HEK293T (cell line): Measurements from ENCODE around the gene CACNG1.

Source experiments
- CTCF ChIA-PET: fragments of 350-600 bp; formaldehyde crosslinking; extraction: SDS; loops from one replicate; lab custom pipeline; 2021; ENCODE audit warnings: antibody characterized with exemption, inconsistent platforms; lab: Yijun Ruan, JAX
- POLR2A ChIA-PET: fragments of 350-600 bp; formaldehyde crosslinking; extraction: SDS; loops from one replicate; lab custom pipeline; 2020; ENCODE audit warnings: antibody characterized with exemption, inconsistent platforms; lab: Yijun Ruan, JAX
- DNase-seq: peaks from one replicate; pipeline ENCODE4 v3.0.0; 2012; ENCODE audit warnings: mixed read lengths; ENCODE audit errors: extremely low spot score
- ARNT ChIP-seq: fragments of 450-650 bp; IDR thresholded peaks from 2 replicates; pipeline ENCODE4 v1.6.1; 2017; ENCODE audit warnings: mild to moderate bottlenecking
- BHLHE40 ChIP-seq: fragments of 450-650 bp; IDR thresholded peaks from 2 replicates; pipeline ENCODE4 v1.6.1; 2016; ENCODE audit warnings: mild to moderate bottlenecking, moderate library complexity, borderline replicate concordance
- CTBP1 ChIP-seq: fragments of 450-650 bp; IDR thresholded peaks from 2 replicates; pipeline ENCODE4 v1.6.1; 2016; ENCODE audit warnings: borderline replicate concordance
- ELF4 ChIP-seq: fragments of 450-650 bp; IDR thresholded peaks from 2 replicates; pipeline ENCODE4 v1.6.1; 2017; ENCODE audit warnings: antibody characterized with exemption
- FOXA1 ChIP-seq: fragments of 450-650 bp; IDR thresholded peaks from 2 replicates; pipeline ENCODE4 v1.6.1; 2016; ENCODE audit warnings: mild to moderate bottlenecking
- FOXK2 ChIP-seq: fragments of 450-650 bp; IDR thresholded peaks from 2 replicates; pipeline ENCODE4 v1.6.1; 2016; ENCODE audit warnings: mild to moderate bottlenecking
- FOXM1 ChIP-seq: fragments of 450-650 bp; IDR thresholded peaks from 2 replicates; pipeline ENCODE4 v1.6.1; 2017; ENCODE audit warnings: mild to moderate bottlenecking, borderline replicate concordance
- HDGF ChIP-seq: fragments of 450-650 bp; IDR thresholded peaks from 2 replicates; pipeline ENCODE4 v1.6.1; 2017; ENCODE audit warnings: antibody characterized with exemption, borderline replicate concordance
- L3MBTL2 ChIP-seq: fragments of 450-650 bp; conservative IDR thresholded peaks from 2 replicates; pipeline ENCODE4 v1.6.1; 2016; ENCODE audit warnings: mild to moderate bottlenecking
- LEF1 ChIP-seq: fragments of 450-650 bp; IDR thresholded peaks from 2 replicates; pipeline ENCODE4 v1.6.1; 2017; ENCODE audit warnings: mild to moderate bottlenecking, borderline replicate concordance
- NFRKB ChIP-seq: fragments of 450-650 bp; IDR thresholded peaks from 2 replicates; pipeline ENCODE4 v1.6.1; 2016; ENCODE audit warnings: mild to moderate bottlenecking, moderate library complexity
- SP1 ChIP-seq: fragments of 450-650 bp; IDR thresholded peaks from 2 replicates; pipeline ENCODE4 v1.6.1; 2017
- SUZ12 ChIP-seq: fragments of 450-650 bp; IDR thresholded peaks from 2 replicates; pipeline ENCODE4 v1.6.1; 2016; ENCODE audit warnings: mild to moderate bottlenecking
- TARDBP ChIP-seq: fragments of 450-650 bp; IDR thresholded peaks from 2 replicates; pipeline ENCODE4 v1.6.1; 2016
- ZNF384 ChIP-seq: fragments of 450-650 bp; IDR thresholded peaks from 2 replicates; pipeline ENCODE4 v1.6.1; 2016
- TF ChIP-seq, protein P1 (sequence below): fragments of 450-650 bp; IDR thresholded peaks from 2 replicates; pipeline ENCODE4 v1.6.1; 2016

CACNG1 gene

DNA sequence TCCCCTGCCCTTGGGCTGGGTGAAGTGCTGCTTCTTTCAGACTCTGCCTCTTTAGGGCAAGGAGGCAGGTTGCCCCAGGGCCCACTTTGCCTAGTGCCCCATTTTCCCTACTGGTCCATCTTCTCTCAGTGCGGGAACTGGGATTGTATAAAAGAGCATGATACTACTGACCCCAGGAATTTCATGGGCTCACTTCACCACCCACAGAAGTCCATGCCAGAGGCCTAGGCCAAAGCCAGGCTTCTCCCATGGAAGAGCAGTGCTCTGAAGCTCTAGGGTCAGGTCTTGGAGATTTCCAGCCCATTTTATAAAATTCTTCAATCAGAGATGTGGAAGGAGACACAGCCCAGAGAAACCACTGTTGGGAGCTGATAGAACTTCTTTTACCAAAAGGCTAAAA is 5.7 kb downstream of the CACNG1 start:
- TF ChIP-seq L3MBTL2 (no peak), FOXM1 (no peak), LEF1 (no peak), FOXA1 (no peak), ZNF384 (no peak), NFRKB (no peak), CTBP1 (no peak), SUZ12 (no peak), TARDBP (no peak), ELF4 (no peak), ARNT (no peak), BHLHE40 (no peak), FOXK2 (no peak), HDGF (no peak), SP1 (no peak)
- TF ChIP-seq, protein P1, sequence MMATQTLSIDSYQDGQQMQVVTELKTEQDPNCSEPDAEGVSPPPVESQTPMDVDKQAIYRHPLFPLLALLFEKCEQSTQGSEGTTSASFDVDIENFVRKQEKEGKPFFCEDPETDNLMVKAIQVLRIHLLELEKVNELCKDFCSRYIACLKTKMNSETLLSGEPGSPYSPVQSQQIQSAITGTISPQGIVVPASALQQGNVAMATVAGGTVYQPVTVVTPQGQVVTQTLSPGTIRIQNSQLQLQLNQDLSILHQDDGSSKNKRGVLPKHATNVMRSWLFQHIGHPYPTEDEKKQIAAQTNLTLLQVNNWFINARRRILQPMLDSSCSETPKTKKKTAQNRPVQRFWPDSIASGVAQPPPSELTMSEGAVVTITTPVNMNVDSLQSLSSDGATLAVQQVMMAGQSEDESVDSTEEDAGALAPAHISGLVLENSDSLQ: no peak
- CTCF ChIA-PET: no interaction called here
- POLR2A ChIA-PET: no interaction called here
- no peak for DNase-seq

DNA sequence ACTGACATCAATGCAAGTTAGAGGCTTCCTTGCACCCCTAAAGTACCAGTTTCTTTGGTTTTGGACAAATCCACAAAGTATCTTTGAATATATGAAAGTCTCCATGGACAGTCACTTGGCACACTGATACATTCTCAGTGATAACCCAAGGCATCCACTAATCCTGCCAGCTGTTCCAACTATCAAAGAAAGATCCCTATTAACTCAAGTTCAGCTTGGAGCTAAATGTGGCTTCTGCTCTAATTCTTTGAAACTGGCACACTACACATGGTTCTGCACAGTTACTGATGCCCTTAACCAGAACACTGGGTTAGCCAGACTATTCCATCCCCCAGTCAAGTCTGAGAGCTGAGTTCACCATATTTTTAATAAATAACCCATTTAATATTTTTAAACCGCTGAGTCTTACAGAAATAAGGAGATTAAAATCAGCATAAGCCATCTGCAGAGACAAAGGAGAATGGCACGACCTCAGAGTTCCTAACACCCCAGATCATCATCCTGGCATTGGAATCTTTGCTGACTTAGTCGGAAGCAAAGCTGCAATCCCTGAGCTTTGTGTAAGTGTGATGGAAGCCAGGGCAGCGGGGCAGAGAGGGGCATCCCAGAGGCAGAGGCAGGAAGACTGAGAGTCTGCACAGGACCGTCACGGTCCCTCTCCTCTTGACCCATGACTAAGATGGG is 6.3 kb downstream of the CACNG1 start:
- ChIA-PET POLR2A (no interaction called here), CTCF (no interaction called here)
- TF ChIP-seq TARDBP: no peak
- no peak for TF ChIP-seq CTBP1
- no peak for TF ChIP-seq LEF1
- no peak for TF ChIP-seq ZNF384
- TF ChIP-seq SUZ12: no peak
- no peak for TF ChIP-seq ELF4
- TF ChIP-seq HDGF: no peak
- no peak for TF ChIP-seq ARNT
- TF ChIP-seq, protein P1: no peak
- TF ChIP-seq FOXK2: no peak
- TF ChIP-seq FOXA1: no peak
- no peak for TF ChIP-seq L3MBTL2
- no peak for TF ChIP-seq BHLHE40
- no peak for TF ChIP-seq FOXM1
- no peak for TF ChIP-seq SP1
- no peak for TF ChIP-seq NFRKB
- no peak for DNase-seq

DNA sequence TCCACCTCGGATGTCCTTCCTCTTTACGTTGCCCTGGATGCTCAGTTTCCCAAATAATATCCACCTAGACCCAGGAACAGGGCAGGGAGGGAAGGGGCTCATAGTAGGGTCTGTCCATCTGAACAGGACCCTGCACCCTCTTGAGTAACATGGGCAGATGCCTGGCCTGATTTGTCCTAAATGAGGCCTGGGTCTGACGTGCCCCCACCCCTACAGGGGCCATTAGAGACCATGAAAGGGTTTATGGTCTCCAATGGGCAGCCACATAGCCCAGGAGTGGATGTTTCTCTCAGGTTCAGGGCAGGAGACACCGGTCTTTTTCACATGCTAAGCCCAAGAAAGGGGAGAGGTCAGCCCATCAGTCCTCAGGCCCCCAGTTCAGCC is 6.8 kb downstream of the CACNG1 start:
- TF ChIP-seq BHLHE40 (no peak), NFRKB (no peak), TARDBP (no peak), FOXM1 (no peak), SUZ12 (no peak), ELF4 (no peak), ZNF384 (no peak), FOXA1 (no peak), FOXK2 (no peak), ARNT (no peak), SP1 (no peak), L3MBTL2 (no peak), HDGF (no peak), CTBP1 (no peak), LEF1 (no peak)
- TF ChIP-seq, protein P1: no peak
- no peak for DNase-seq
- POLR2A ChIA-PET: no interaction called here
- CTCF ChIA-PET: no interaction called here

GRCh38 chr17:67051837-67052236 is 7.5 kb downstream of the CACNG1 start:
- ChIA-PET POLR2A (no interaction called here), CTCF (no interaction called here)
- TF ChIP-seq ZNF384 (no peak), FOXA1 (no peak), L3MBTL2 (no peak), ELF4 (no peak), FOXM1 (no peak), SUZ12 (no peak), HDGF (no peak), TARDBP (no peak), LEF1 (no peak), NFRKB (no peak), FOXK2 (no peak)
- no peak for DNase-seq

- DNase-seq: no peak
- TF ChIP-seq, protein P1: no peak
- no peak for TF ChIP-seq CTBP1
- no peak for TF ChIP-seq HDGF
- TF ChIP-seq SP1: no peak
- TF ChIP-seq ZNF384: no peak
- no peak for TF ChIP-seq FOXK2
- TF ChIP-seq ELF4: no peak
- TF ChIP-seq ARNT: no peak
- no peak for TF ChIP-seq L3MBTL2
- TF ChIP-seq FOXA1: no peak
- TF ChIP-seq BHLHE40: no peak
- TF ChIP-seq TARDBP: no peak
- TF ChIP-seq NFRKB: no peak
- TF ChIP-seq LEF1: no peak
- TF ChIP-seq FOXM1: no peak
- TF ChIP-seq SUZ12: no peak
- POLR2A ChIA-PET: no interaction called here
- CTCF ChIA-PET: no interaction called here
These were observed 8.5 kb downstream of the CACNG1 start for GRCh38 chr17:67052720-67053437.
